Erythroblast (primary cell): ENCODE data around the gene CEP104.

Source experiments
- GATA1 ChIP-seq: IDR thresholded peaks from 2 replicates; pipeline ENCODE4 v1.6.1; 2011; ENCODE audit warnings: low read depth, mild to moderate bottlenecking, control low read depth, low read length, moderate library complexity
- POLR2A ChIP-seq: IDR thresholded peaks from 2 replicates; pipeline ENCODE4 v1.6.1; 2011; ENCODE audit warnings: mild to moderate bottlenecking, low read length

- TF ChIP-seq POLR2A (no peak), GATA1 (no peak)
These were observed 61.4 kb downstream of the CEP104 start for GRCh38 chr1:3795453-3796214.
